Activated T-cell treated with anti-CD3 and anti-CD28 coated beads, Interleukin-2, amount 50 U/mL, for 48 hours (primary cell): ENCODE measurements around the gene IGLON5.

ENCODE experiments used
- DNase-seq, 2 experiments: peaks; one replicate each; pipeline ENCODE4 v3.0.0-alpha.2; 2020

IGLON5 gene

GRCh38 chr19:51339687-51340656, 28.5 kb downstream of the IGLON5 start:
- peak; percentile 99 for DNase-seq

GRCh38 chr19:51341066-51341465, 29.6 kb downstream of the IGLON5 start:
- DNase-seq, result no peak

- no peak for DNase-seq
Measured at GRCh38 chr19:51341976-51342580, 30.6 kb downstream of the IGLON5 start, which contains the start of gene VSIG10L. VSIG10L (minus strand) TSS chr19:51342139; CDS start chr19:51342124, 15 bp downstream.

- no peak for DNase-seq
Measured at GRCh38 chr19:51342631-51343569, 31.5 kb downstream of the IGLON5 start.

- DNase-seq, result no peak
Measured at GRCh38 chr19:51345076-51345620, 33.7 kb downstream of the IGLON5 start.

GRCh38 chr19:51346742-51347141, 35.3 kb downstream of the IGLON5 start:
- no peak for DNase-seq

- DNase-seq, result no peak
Measured at GRCh38 chr19:51347209-51347928, 35.9 kb downstream of the IGLON5 start.

- no peak for DNase-seq
Measured at GRCh38 chr19:51351266-51351990, 40.0 kb downstream of the IGLON5 start.

- no peak for DNase-seq
Measured at GRCh38 chr19:51352783-51353360, 41.4 kb downstream of the IGLON5 start.

GRCh38 chr19:51354103-51354741, 42.8 kb downstream of the IGLON5 start:
- no peak for DNase-seq

- peak; percentile 48 to 50 for DNase-seq
Measured at GRCh38 chr19:51354742-51355148, 43.3 kb downstream of the IGLON5 start.

GRCh38 chr19:51356159-51356801, 44.8 kb downstream of the IGLON5 start:
- DNase-seq, result no peak

GRCh38 chr19:51357952-51358351, 46.5 kb downstream of the IGLON5 start:
- no peak for DNase-seq

- no peak for DNase-seq
Measured at GRCh38 chr19:51359294-51359693, 47.9 kb downstream of the IGLON5 start.

GRCh38 chr19:51361239-51361638, 49.8 kb downstream of the IGLON5 start:
- DNase-seq, result no peak

GRCh38 chr19:51364200-51365106, 53.0 kb downstream of the IGLON5 start:
- no peak for DNase-seq

- DNase-seq, result peak; percentile 49 to 58
Measured at GRCh38 chr19:51365211-51365964, 53.9 kb downstream of the IGLON5 start.

GRCh38 chr19:51365965-51366388, 54.5 kb downstream of the IGLON5 start, which contains the start of gene ETFB:
ETFB (minus strand) TSS chr19:51366388; CDS start chr19:51366326, 62 bp downstream.
- peak; percentile 47 to 50 for DNase-seq
